Measurements from ENCODE around the gene TLX1.

TLX1 gene

GRCh38 chr10:101130984-101131961 is at the start of gene TLX1:
TSS of gene TLX1 (plus strand) at chr10:101131300. CDS start at chr10:101131542, 242 bp downstream.
- DNase-seq: peak; percentile 57
- peaks cover 97% of the 10 kb centered on the region for H3K27me3 Mint-ChIP-seq (ENCODE audit: low read depth, poor library complexity)
- H3K4me1 Mint-ChIP-seq: peaks cover 32% of the 10 kb centered on the region
- H3K9me3 Mint-ChIP-seq: peaks cover 13% of the 10 kb centered on the region
- peak within 1 kb of the TSS; percentile 57 for H3K4me3 Mint-ChIP-seq
- no peak within 1 kb of the TSS for H3K27ac Mint-ChIP-seq
- H3K36me3 Mint-ChIP-seq (ENCODE audit: low read depth): no peaks in the 10 kb centered on the region
- TF ChIP-seq CTCF (IDR thresholded peaks at IDR 0.05): no peak

GRCh38 chr10:101085846-101086245 is 45.3 kb upstream of the TLX1 start:
- Mint-ChIP-seq H3K27ac (no peak overlapping the region), H3K27me3 (ENCODE audit: low read depth, poor library complexity) (peaks cover 100% of the 10 kb centered on the region), H3K36me3 (ENCODE audit: low read depth) (no peaks in the 10 kb centered on the region), H3K9me3 (no peaks in the 10 kb centered on the region), H3K4me1 (no peaks in the 10 kb centered on the region), H3K4me3 (no peak overlapping the region)
- no peak for TF ChIP-seq CTCF (IDR thresholded peaks at IDR 0.05)
- DNase-seq: no peak

- TF ChIP-seq CTCF (IDR thresholded peaks at IDR 0.05): no peak
- Mint-ChIP-seq H3K36me3 (ENCODE audit: low read depth) (no peaks in the 10 kb centered on the region), H3K9me3 (no peaks in the 10 kb centered on the region), H3K27me3 (ENCODE audit: low read depth, poor library complexity) (peaks cover 100% of the 10 kb centered on the region), H3K4me1 (no peaks in the 10 kb centered on the region), H3K27ac (no peak overlapping the region), H3K4me3 (no peak overlapping the region)
- DNase-seq: no peak
These were observed 43.7 kb upstream of the TLX1 start for GRCh38 chr10:101087376-101087775.

- Mint-ChIP-seq H3K27me3 (ENCODE audit: low read depth, poor library complexity) (peaks cover 100% of the 10 kb centered on the region), H3K4me3 (no peak overlapping the region), H3K4me1 (peaks cover 5% of the 10 kb centered on the region), H3K27ac (no peak overlapping the region), H3K36me3 (ENCODE audit: low read depth) (no peaks in the 10 kb centered on the region), H3K9me3 (no peaks in the 10 kb centered on the region)
- DNase-seq: no peak
- TF ChIP-seq CTCF (IDR thresholded peaks at IDR 0.05): no peak
These were observed 43.1 kb upstream of the TLX1 start for GRCh38 chr10:101087965-101088364.

GRCh38 chr10:101089520-101090299 is 41.4 kb upstream of the TLX1 start:
- Mint-ChIP-seq H3K27me3 (ENCODE audit: low read depth, poor library complexity) (peaks cover 99% of the 10 kb centered on the region), H3K9me3 (no peaks in the 10 kb centered on the region), H3K4me3 (no peak overlapping the region), H3K27ac (no peak overlapping the region), H3K36me3 (ENCODE audit: low read depth) (no peaks in the 10 kb centered on the region), H3K4me1 (peaks cover 20% of the 10 kb centered on the region)
- no peak for TF ChIP-seq CTCF (IDR thresholded peaks at IDR 0.05)
- DNase-seq: no peak
